GM18505 (cell line): ENCODE measurements around the gene DLX5.
"Not testable (repeated sequence)": the region's sequence is repeated elsewhere in the genome, so short reads cannot be mapped to it uniquely, and the experiment has no call there.

Experiments used
- ATAC-seq: cut with Tn5 transposase; IDR thresholded peaks from one replicate; pipeline ENCODE4 v1.9.1; 2021; ENCODE audit not compliant: unreplicated experiment
- POLR2A ChIP-seq: IDR thresholded peaks from 4 replicates; pipeline ENCODE4 v1.6.1; 2011; ENCODE audit warnings: borderline replicate concordance; ENCODE audit not compliant: insufficient read depth, insufficient read length; ENCODE audit errors: extremely low read depth

The DLX5 gene

DNA sequence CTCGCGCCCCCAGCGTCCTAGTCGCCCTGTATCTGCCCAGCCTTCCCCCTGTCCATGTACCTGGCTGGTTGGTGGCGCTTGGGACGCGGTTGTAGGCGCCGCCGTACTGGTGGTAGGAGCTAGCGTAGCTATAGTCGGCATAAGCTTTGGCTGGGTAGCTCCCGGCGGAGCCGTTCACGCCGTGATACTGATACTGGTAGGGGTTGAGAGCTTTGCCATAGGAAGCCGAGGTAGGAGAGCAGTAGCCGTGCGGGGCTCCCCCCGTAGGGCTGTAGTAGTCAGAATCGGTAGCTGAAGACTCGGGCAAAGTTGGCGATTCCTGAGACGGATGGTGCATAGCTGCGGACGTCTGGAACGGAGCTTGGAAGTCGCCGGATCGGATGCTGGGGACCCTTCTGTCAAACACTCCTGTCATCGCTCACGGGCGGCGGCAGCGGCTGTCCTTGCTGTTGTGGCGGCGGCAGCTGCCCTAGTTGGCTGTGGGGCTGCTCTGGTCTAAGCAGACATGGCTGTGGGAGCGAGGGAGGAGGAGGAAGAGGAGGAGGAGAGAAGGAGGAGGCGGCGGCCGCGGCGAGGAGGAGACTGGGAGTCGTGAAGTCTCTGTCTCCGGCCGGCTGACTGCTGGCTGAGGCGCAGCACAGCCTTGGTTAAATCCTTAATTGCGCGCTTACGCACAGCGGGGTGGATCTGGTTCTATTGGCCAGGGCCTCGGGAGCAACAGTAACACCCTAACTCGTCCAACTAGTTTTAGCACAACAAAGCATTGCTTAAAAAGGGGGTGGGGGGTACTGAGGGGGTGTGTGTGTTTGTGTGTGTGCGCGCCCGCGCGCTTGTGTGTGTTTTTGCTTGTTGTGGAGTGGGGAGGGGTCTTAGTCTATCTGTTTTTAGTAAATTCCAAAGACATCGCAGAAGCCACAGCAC, at the start of gene DLX5:
TSS of gene DLX5 (minus strand) at position 623 of the 921 bp plus-strand sequence. CDS start at position 415, 208 bp downstream.
- ATAC-seq: no peak
- TF ChIP-seq POLR2A: no peak

GRCh38 chr7:97072025-97072424, 47.4 kb upstream of the DLX5 start:
- not testable (repeated sequence) for ATAC-seq

- peak; percentile 68 for ATAC-seq
- no peak for TF ChIP-seq POLR2A
These were observed 40.4 kb upstream of the DLX5 start for GRCh38 chr7:97064972-97065587.

GRCh38 chr7:97064020-97064419, 39.4 kb upstream of the DLX5 start:
- ATAC-seq: no peak
- TF ChIP-seq POLR2A: no peak

GRCh38 chr7:97043281-97043680, 18.6 kb upstream of the DLX5 start:
- TF ChIP-seq POLR2A: no peak
- no peak for ATAC-seq

DNA sequence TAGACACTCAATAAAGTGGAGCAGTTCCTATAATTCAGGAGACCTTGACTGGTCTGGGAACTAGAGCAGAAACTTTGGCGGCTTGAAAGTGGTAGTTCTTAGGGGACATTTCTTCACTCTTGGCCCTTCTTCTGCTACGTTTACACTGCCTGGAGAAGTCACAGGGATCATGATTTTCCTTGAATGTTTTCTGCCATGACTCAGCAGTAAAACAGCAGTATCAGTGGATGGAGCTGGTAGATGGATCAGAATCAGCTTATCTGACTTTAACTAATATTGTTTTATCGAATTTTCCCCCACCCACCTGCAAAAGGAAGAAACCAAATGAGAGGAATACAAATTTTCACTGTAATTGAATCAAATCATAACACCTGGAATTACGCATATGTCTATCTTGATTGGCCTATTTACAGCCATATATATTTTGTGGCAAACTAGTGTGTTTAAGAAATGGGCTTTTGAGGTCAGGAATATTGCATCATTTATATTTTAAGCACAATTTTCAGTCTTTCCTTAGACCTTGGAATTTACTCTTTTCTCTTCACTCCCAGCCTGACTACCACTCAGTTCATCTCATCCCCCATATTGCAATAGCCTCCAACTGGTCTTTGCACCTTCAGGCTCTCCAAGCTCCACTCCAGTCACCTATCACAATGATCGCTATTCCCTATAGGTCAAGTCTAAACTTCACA, 14.9 kb upstream of the DLX5 start:
- TF ChIP-seq POLR2A: no peak
- ATAC-seq: no peak

DNA sequence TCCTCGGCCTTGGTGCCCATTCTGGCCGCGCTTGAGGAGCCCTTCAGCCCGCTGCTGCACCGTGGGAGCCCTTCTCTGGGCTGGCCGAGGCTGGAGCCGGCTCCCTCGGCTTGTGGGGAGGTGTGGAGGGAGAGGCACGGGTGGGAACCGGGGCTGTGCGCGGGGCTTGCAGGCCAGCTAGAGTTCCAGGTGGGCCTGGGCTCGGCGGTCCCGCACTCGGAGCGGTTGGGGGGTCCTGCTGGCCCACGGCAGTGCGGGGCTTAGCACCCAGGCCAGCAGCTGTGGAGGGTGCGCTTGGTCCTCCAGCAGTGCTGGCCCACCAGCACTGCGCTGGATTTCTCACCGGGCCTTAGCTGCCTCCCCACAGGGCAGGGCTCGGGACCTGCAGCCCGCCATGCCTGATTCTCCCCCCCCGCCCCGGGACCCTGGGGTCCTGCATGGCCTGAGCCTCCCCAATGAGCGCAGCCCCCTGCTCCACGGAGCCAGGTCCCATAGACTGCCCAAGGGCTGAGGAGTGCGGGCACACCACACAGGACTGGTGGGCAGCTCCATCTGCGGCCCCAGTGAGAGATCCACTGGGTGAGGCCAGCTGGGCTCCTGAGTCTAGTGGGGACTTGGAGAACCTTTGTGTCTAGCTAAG, 9.7 kb upstream of the DLX5 start:
- not testable (repeated sequence) for ATAC-seq

DNA sequence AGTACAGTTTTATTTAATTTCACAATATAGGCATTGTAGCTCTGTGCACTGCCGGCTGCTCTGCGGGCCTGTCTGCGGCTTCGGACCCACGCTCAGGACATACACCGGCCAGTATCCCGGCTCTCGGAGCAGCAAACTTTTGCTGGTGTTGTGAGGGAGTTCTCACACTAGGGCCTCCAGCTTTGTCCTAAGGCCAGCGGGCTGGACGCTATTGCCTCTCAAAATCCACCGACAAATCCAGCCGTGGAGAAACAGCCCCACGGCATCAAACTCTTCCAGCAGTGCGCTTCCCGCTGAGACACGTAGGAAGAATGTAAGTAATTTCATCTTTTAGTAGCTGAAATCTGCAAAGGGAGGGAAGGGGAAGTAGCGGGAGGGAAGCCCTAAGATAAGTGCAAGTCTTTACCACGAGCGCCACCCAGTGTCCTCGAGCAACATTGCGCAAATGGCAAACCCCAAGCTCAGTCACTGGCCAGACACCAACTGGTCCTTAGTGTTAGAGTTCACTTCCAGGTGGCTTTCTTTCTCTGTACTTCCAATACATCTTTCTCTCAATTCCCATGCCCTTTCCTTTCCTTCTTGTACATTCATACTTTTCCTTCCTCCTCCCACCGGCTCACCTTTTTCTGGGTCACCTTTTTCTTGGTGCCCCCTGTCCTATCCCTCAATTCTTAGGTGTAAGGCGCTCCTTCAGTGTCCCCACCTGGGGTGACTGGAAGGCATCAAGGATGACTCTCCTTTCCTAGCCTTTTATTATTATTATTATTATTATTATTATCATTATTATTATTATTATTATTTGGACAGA, 3.0 kb upstream of the DLX5 start:
- ATAC-seq: peak; percentile 79
- TF ChIP-seq POLR2A: no peak

DNA sequence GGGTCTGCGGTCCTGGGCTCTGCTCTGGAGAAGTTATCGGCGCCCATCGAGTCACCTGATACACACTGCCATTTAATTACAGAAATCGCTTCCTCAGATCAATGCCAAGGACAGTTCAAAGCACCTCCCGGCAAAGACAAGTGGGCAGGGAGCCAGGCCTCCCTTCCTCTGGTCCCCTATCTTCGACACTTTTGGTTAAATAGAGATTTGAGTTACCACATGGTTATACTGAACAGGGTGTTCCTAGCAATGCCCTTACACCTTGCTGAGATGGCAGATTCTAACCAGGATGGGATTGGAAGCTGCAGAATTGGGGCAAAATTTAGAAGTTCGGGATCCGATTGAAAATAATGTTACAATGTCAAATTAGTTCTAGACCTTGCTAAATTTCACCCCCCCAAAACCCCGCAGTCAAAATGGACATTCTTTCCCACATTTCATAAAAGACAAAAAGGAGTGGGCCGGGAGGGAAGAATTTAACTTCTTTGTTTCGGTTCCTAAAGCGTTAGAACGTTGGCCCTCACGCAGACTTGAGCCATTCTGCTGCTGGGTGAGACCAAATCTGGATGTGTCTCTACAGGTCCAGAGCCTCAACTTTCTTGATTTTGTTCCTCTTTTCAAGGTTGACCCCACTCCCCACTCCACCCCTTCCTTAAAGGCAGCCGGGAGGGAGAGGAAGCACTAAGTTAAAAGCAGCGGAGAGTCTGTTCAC, 2.2 kb upstream of the DLX5 start:
- peak; percentile 20 for ATAC-seq
- no peak for TF ChIP-seq POLR2A

DNA sequence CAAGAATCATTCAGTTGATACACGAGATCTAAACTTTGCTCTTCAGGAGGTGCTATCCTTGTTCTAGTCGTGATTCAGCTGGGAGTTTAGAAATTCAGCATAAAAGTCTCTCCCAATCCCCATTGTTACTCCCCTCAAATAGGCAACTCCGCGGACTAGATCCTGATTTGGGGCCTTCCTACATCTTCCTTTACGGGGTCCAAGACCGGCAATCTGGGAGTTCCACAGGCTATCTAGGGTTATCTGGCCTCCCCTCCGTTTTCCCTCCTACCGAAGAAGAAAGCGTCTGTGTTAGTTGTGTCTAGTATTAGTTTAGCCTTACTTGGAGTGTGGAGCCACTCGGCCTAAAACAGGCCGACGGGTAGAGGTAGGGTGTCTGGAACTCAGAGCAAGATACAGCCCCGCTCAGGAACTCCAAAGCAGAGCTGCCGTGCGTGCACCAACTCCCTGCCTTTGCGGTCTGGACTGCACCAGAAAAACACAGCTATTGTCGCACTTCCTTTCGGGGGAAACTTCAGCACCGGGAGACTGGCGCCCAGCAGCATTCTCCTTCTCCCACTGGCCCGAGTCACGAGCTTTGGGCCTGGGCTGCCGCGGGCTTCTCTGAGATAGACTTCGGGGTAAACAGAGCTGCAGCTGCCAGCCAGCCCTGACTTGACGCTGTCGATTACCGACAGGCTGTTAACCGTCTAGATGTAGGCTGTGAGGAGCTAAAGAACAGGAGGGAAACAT, 1.5 kb upstream of the DLX5 start:
- TF ChIP-seq POLR2A: no peak
- ATAC-seq: no peak

- ATAC-seq: no peak
- no peak for TF ChIP-seq POLR2A
These were observed 484 bp upstream of the DLX5 start for GRCh38 chr7:97025130-97025499.
